Measurements from ENCODE around the gene CSE1L.
A peak's percentile ranks its signal among the peaks of the same experiment; 100 is the strongest.
"Not testable (repeated sequence)": the region's sequence is repeated elsewhere in the genome, so short reads cannot be mapped to it uniquely, and the experiment has no call there.

The CSE1L gene

GRCh38 chr20:49046087-49046900 lies at the start of gene CSE1L:
CSE1L (plus strand) TSS chr20:49046312; CDS start chr20:49058464, 12,152 bp downstream.
- no peak for TF ChIP-seq JUND (IDR thresholded peaks at IDR 0.05; ENCODE audit: low read depth)
- DNase-seq (ENCODE audit: low read depth in 1 of 2, low spot score in 1 of 2): peak; percentile 91 to 98
- in situ Hi-C loops (cut with HindIII; ENCODE audit: low pct_unique_long_range_greater_than_20kb, low sequenced_read_pairs): no loop called here

- in situ Hi-C loops (cut with HindIII; ENCODE audit: low pct_unique_long_range_greater_than_20kb, low sequenced_read_pairs): no loop called here
- no peak for DNase-seq (ENCODE audit: low read depth in 1 of 2, low spot score in 1 of 2)
- TF ChIP-seq JUND (IDR thresholded peaks at IDR 0.05; ENCODE audit: low read depth): no peak
These were observed 45.9 kb upstream of the CSE1L start for GRCh38 chr20:48999890-49000870.

- DNase-seq (ENCODE audit: low read depth in 1 of 2, low spot score in 1 of 2): no peak
- no peak for TF ChIP-seq JUND (IDR thresholded peaks at IDR 0.05; ENCODE audit: low read depth)
- in situ Hi-C loops (cut with HindIII; ENCODE audit: low pct_unique_long_range_greater_than_20kb, low sequenced_read_pairs): no loop called here
These were observed 44.4 kb upstream of the CSE1L start for GRCh38 chr20:49001741-49002140.

- in situ Hi-C loops (cut with HindIII; ENCODE audit: low pct_unique_long_range_greater_than_20kb, low sequenced_read_pairs): no loop called here
- DNase-seq (ENCODE audit: low read depth in 1 of 2, low spot score in 1 of 2): no peak
- no peak for TF ChIP-seq JUND (IDR thresholded peaks at IDR 0.05; ENCODE audit: low read depth)
These were observed 39.6 kb upstream of the CSE1L start for GRCh38 chr20:49006446-49006980.

- in situ Hi-C loops (cut with HindIII; ENCODE audit: low pct_unique_long_range_greater_than_20kb, low sequenced_read_pairs): no loop called here
- TF ChIP-seq JUND (IDR thresholded peaks at IDR 0.05; ENCODE audit: low read depth): no peak
- no peak for DNase-seq (ENCODE audit: low read depth in 1 of 2, low spot score in 1 of 2)
These were observed 36.0 kb upstream of the CSE1L start for GRCh38 chr20:49009899-49010631.

GRCh38 chr20:49024220-49024619 lies 21.9 kb upstream of the CSE1L start:
- in situ Hi-C loops (cut with HindIII; ENCODE audit: low pct_unique_long_range_greater_than_20kb, low sequenced_read_pairs): no loop called here
- no peak for DNase-seq (ENCODE audit: low read depth in 1 of 2, low spot score in 1 of 2)
- TF ChIP-seq JUND (IDR thresholded peaks at IDR 0.05; ENCODE audit: low read depth): no peak

- in situ Hi-C loops (cut with HindIII; ENCODE audit: low pct_unique_long_range_greater_than_20kb, low sequenced_read_pairs); DNase-seq (ENCODE audit: low read depth in 1 of 2, low spot score in 1 of 2): not testable (repeated sequence)
These were observed 17.9 kb upstream of the CSE1L start for GRCh38 chr20:49028177-49028576.

- TF ChIP-seq JUND (IDR thresholded peaks at IDR 0.05; ENCODE audit: low read depth): no peak
- peak; percentile 36 to 68 for DNase-seq (ENCODE audit: low read depth in 1 of 2, low spot score in 1 of 2)
- in situ Hi-C loops (cut with HindIII; ENCODE audit: low pct_unique_long_range_greater_than_20kb, low sequenced_read_pairs): no loop called here
These were observed 17.4 kb upstream of the CSE1L start for GRCh38 chr20:49028684-49029083.

GRCh38 chr20:49029203-49029602 lies 16.9 kb upstream of the CSE1L start:
- in situ Hi-C loops (cut with HindIII; ENCODE audit: low pct_unique_long_range_greater_than_20kb, low sequenced_read_pairs): no loop called here
- no peak for TF ChIP-seq JUND (IDR thresholded peaks at IDR 0.05; ENCODE audit: low read depth)

GRCh38 chr20:49030954-49031619 lies 15.0 kb upstream of the CSE1L start:
- DNase-seq (ENCODE audit: low read depth in 1 of 2, low spot score in 1 of 2): no peak
- no peak for TF ChIP-seq JUND (IDR thresholded peaks at IDR 0.05; ENCODE audit: low read depth)
- in situ Hi-C loops (cut with HindIII; ENCODE audit: low pct_unique_long_range_greater_than_20kb, low sequenced_read_pairs): no loop called here

More at GRCh38 chr20:49029203-49029602, 16.9 kb upstream of the CSE1L start:
- no peak for DNase-seq (ENCODE audit: low read depth in 1 of 2, low spot score in 1 of 2)

GRCh38 chr20:49032455-49032854 lies 13.7 kb upstream of the CSE1L start:
- no peak for TF ChIP-seq JUND (IDR thresholded peaks at IDR 0.05; ENCODE audit: low read depth)
- DNase-seq (ENCODE audit: low read depth in 1 of 2, low spot score in 1 of 2): no peak
- in situ Hi-C loops (cut with HindIII; ENCODE audit: low pct_unique_long_range_greater_than_20kb, low sequenced_read_pairs): no loop called here

Data from T47D (cell line).